Keratinocyte (primary cell): Measurements from ENCODE around the gene RAB11A. TPM values are rescaled to one million over a fixed set of nuclear protein-coding genes. Genes with fewer than 3 reads are reported as not detected.
A peak's percentile ranks its signal among the peaks of the same experiment; 100 is the strongest.

Experiments used
- DNase-seq: peaks from one replicate; pipeline ENCODE4 v3.0.0-alpha.2; 2011; ENCODE audit warnings: low read depth, missing footprints, low spot score
- FAIRE-seq: peaks from 2 replicates; lab custom pipeline; 2011; peaks lifted over from hg19 to GRCh38; lab: Jason Lieb, UNC
- H2AFZ ChIP-seq: 2 replicates; pipeline ENCODE4 v1.6.0; 2012; ENCODE audit warnings: low read length, control low read depth, inconsistent platforms; ENCODE audit not compliant: control insufficient read depth
- H3K27ac ChIP-seq: 2 replicates; pipeline ENCODE4 v1.5.1; 2011; ENCODE audit warnings: low read length; ENCODE audit not compliant: control insufficient read depth, insufficient read depth
- H3K27me3 ChIP-seq: 3 replicates; pipeline ENCODE4 v1.6.0; 2011; ENCODE audit warnings: low read length; ENCODE audit not compliant: control insufficient read depth, insufficient read depth; ENCODE audit errors: extremely low read depth
- H3K36me3 ChIP-seq, 2 experiments: 2 replicates in 1 of 2; 3 replicates in 1 of 2; pipeline ENCODE4 v1.5.1; 2011; ENCODE audit warnings: low read length in 2 of 2, mild to moderate bottlenecking in 1 of 2; ENCODE audit not compliant: control insufficient read depth in 2 of 2, insufficient read depth in 2 of 2; ENCODE audit errors: extremely low read depth in 1 of 2
- H3K4me1 ChIP-seq: 3 replicates; pipeline ENCODE4 v1.5.1; 2011; ENCODE audit warnings: low read length; ENCODE audit not compliant: control insufficient read depth, insufficient read depth; ENCODE audit errors: extremely low read depth
- H3K4me2 ChIP-seq: 3 replicates; pipeline ENCODE4 v1.6.0; 2011; ENCODE audit warnings: low read depth, low read length; ENCODE audit not compliant: control insufficient read depth, insufficient read depth; ENCODE audit errors: extremely low read depth
- H3K4me3 ChIP-seq, 3 experiments: fragments of 200-600 bp in 1 of 3; sonication (generic) in 1 of 3; 2 replicates in 2 of 3; 3 replicates in 1 of 3; pipeline ENCODE4 v1.5.1; 2011 to 2016; ENCODE audit warnings: low read length in 3 of 3, mild to moderate bottlenecking in 3 of 3, control low read depth in 2 of 3, inconsistent platforms in 1 of 3, low read depth in 1 of 3, mixed read lengths in 1 of 3, mixed run types in 1 of 3, moderate library complexity in 1 of 3; ENCODE audit not compliant: control insufficient read depth in 2 of 3, insufficient read depth in 2 of 3; ENCODE audit errors: extremely low read depth in 1 of 3
- H3K79me2 ChIP-seq: 2 replicates; pipeline ENCODE4 v1.6.0; 2012; ENCODE audit warnings: low read length; ENCODE audit not compliant: control insufficient read depth, insufficient read depth
- H3K9ac ChIP-seq: 3 replicates; pipeline ENCODE4 v1.6.0; 2011; ENCODE audit warnings: low read length; ENCODE audit not compliant: control insufficient read depth, insufficient read depth; ENCODE audit errors: extremely low read depth
- H3K9me1 ChIP-seq: 3 replicates; pipeline ENCODE4 v1.6.0; 2011; ENCODE audit warnings: low read length; ENCODE audit not compliant: control insufficient read depth, insufficient read depth; ENCODE audit errors: extremely low read depth
- H3K9me3 ChIP-seq: 2 replicates; pipeline ENCODE4 v1.5.1; 2012; ENCODE audit warnings: low read depth, low read length; ENCODE audit not compliant: control insufficient read depth
- H4K20me1 ChIP-seq: 3 replicates; pipeline ENCODE4 v1.6.0; 2011; ENCODE audit warnings: low read length; ENCODE audit not compliant: control insufficient read depth, insufficient read depth; ENCODE audit errors: extremely low read depth
- CTCF ChIP-seq, 3 experiments: IDR thresholded peaks in 1 of 3; conservative IDR thresholded peaks in 1 of 3; optimal IDR thresholded peaks in 1 of 3; 2 replicates in 2 of 3; 3 replicates in 1 of 3; pipeline versions ENCODE3 to v1.5.1; 2011; ENCODE audit warnings: low read length in 3 of 3, mild to moderate bottlenecking in 3 of 3, moderate library complexity in 2 of 3, control low read depth in 1 of 3, inconsistent platforms in 1 of 3; ENCODE audit not compliant: insufficient read depth in 2 of 3; ENCODE audit errors: extremely low read depth in 1 of 3
- EZH2 ChIP-seq: IDR thresholded peaks from one replicate; pipeline ENCODE4 v1.6.1; 2012; ENCODE audit warnings: inconsistent platforms, mild to moderate bottlenecking, low read length, moderate library complexity
- dilution Hi-C: fragments of 300-500 bp; cut with MboI; formaldehyde crosslinking; loops from one replicate; pipeline ENCODE4 v1.7.0; 2020; ENCODE audit warnings: low sequenced_read_pairs; ENCODE audit not compliant: extremely low pct_ligation_motif_present
- polyA plus RNA-seq, 5 experiments: library from polyadenylated mRNA; depleted of rRNA in 3 of 5; stranded (reverse) in 3 of 5; stranded (forward) in 1 of 5; unstranded in 1 of 5; fragments of >200 nt; gene quantifications; 1 replicate in 1 of 5; 2 replicates in 3 of 5; 3 replicates in 1 of 5; pipeline versions ENCODE4 v1.2.1 to v1.2.3, GENCODE V29; 2011 to 2012; ENCODE audit warnings: missing spikeins in 2 of 5, low read depth in 1 of 5, low replicate concordance in 1 of 5

The RAB11A gene
- polyA plus RNA-seq, 1 donor (not counting 4 experiments of a cell fraction or from before 2014, with no cell fraction given): 537 TPM

GRCh38 chr15:65827065-65827464, 42.2 kb upstream of the RAB11A start:
- Histone ChIP-seq H3K27me3 (no peaks in the 10 kb centered on the region), H3K4me2 (no peak overlapping the region), H4K20me1 (no peaks in the 10 kb centered on the region), H3K9me1 (no peaks in the 10 kb centered on the region), H3K36me3 (no peaks in the 10 kb centered on the region), H2AFZ (peak overlapping the region; percentile 4), H3K4me3 (no peak overlapping the region), H3K27ac (no peak overlapping the region), H3K4me1 (no peaks in the 10 kb centered on the region), H3K9me3 (no peaks in the 10 kb centered on the region), H3K9ac (no peak overlapping the region), H3K79me2 (no peaks in the 10 kb centered on the region)
- FAIRE-seq: no peak
- no peak for TF ChIP-seq CTCF (optimal IDR thresholded peaks at IDR 0.05 in 1 of 3, IDR thresholded peaks at IDR 0.05 in 1 of 3, conservative IDR thresholded peaks at IDR 0.05 in 1 of 3; ENCODE audit: extremely low read depth in 1 of 3, insufficient read depth in 2 of 3, low read length in 3 of 3)
- no peak for TF ChIP-seq EZH2
- dilution Hi-C loops: no loop called here
- DNase-seq: no peak

DNA sequence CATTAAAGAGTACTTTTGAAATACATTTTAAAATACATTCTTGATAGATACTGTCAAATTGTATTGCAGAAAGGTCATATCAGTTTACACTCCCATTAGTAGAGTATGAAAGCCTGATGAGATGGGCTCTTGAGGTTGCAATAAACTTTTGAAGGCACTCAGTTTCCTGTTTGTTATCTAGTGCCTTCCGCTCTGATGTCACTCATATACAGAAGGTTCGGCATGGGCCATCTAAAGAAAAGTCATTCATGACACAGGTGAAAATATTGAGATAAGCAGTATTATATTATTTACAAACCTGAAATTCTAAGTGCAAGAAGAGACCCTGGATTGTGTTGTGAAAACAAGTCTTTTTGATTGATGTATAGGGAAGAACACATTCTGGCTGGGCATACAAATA, 40.7 kb upstream of the RAB11A start:
- Histone ChIP-seq H4K20me1 (no peaks in the 10 kb centered on the region), H3K27me3 (no peaks in the 10 kb centered on the region), H3K27ac (no peak overlapping the region), H3K4me3 (no peak overlapping the region), H3K79me2 (no peaks in the 10 kb centered on the region), H3K9me1 (no peaks in the 10 kb centered on the region), H3K4me1 (peaks cover 12% of the 10 kb centered on the region), H3K36me3 (no peaks in the 10 kb centered on the region), H2AFZ (no peak overlapping the region), H3K9ac (no peak overlapping the region), H3K4me2 (no peak overlapping the region), H3K9me3 (no peaks in the 10 kb centered on the region)
- dilution Hi-C loops: no loop called here
- DNase-seq (no peak), FAIRE-seq (no peak)
- no peak for TF ChIP-seq EZH2
- no peak for TF ChIP-seq CTCF (optimal IDR thresholded peaks at IDR 0.05 in 1 of 3, IDR thresholded peaks at IDR 0.05 in 1 of 3, conservative IDR thresholded peaks at IDR 0.05 in 1 of 3; ENCODE audit: extremely low read depth in 1 of 3, insufficient read depth in 2 of 3, low read length in 3 of 3)
